Hematopoietic multipotent progenitor cell treated with erythropoietin and hydrocortisone succinate and interleukin-3 and kit ligand, for 17 days (in vitro differentiated cells): Measurements from ENCODE around the gene POLR1A.
"Not testable (repeated sequence)": the region's sequence is repeated elsewhere in the genome, so short reads cannot be mapped to it uniquely, and the experiment has no call there.

Experiments used
- DNase-seq: peaks from one replicate; pipeline ENCODE4 v3.0.0-alpha.2; 2015; ENCODE audit warnings: low spot score

Gene POLR1A

DNA sequence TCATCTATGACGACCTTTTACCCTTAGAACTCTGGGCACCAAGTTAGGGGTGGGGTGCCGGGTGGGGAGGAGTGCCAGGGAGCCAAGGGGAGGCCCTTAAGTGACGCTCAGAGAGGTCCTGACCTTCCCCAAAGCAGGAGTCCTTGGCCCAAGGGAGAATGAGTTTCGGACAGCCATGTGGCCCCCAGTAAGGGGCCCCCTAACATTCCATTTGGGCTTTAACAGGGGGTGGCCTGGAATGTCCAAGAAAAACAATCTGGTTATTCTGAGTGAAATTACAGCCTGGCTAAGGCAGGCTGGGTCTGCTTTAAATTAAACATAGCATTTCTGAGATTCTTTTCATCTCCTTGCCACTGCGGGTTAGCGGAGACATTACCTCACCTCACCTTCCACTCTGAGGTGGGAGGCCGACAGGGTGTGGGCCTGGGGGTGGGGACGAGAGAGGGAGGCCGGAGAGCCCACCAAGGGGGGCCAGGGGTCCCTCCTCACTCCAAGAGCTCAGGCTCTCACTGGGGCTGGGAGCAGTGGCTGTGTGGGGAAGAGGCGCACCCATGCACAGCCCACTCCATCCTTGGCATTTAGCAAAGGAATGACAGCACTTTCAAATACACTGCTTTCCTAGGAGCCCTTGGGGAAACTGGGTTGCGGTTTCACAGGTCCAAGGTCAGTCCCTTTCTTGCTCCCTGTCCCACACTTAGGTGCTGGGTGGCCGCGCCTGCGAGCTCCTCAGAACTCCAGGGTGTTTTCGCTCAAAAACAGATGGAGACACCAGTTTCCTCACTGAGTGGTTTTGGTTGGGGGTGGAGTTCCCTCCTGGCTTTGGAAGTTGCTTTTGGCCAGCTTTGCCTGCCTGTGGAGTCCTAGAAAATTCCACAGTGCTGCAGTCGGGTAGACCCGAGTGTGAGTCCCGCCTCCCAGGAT, 107.4 kb downstream of the POLR1A start:
- no peak for DNase-seq

DNA sequence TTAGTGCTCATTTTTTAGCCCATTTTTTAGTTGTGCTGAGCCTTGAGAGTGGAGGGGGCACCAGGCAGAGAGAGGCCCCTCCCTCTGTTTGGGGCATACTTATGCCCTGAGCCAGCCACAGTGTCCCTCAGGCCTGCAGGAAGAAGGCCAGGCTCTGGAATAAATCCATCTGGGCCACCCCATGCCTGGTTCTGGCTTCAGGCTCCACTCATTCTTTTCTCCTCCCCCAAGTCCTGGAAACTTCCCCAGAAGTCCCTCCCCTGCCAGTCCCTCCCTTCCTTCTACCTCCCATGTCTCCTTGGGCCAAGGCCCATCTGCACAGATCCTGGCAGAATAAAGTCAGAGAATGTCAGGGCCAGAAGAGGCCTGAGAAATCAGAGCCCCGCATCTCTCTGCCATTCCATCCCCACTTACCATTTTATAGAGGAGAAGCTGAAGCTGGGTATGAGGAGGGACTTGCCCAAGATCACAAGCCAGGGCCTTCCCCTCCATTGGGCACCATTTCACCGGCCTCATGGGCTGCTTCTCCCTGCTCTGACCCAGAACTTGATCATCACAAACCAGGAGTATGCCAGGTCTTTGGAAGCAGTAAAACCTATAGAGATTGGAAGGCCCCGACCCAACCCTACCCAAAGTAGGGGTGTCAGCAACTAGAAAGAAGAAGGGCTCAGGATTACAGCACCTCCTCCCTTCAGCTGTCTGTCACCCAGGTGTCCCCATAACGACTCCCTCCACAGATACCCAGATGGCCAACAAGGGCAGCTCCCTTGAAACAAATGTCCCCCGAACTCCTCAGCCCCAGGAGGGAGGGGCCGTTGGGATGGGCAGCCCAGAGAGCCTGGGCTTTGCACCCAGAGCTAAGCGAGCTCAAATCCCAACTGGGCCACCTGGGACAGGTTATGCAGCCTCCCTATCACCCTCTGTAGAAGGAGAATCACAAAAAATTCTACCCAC, 108.4 kb downstream of the POLR1A start:
- no peak for DNase-seq

DNA sequence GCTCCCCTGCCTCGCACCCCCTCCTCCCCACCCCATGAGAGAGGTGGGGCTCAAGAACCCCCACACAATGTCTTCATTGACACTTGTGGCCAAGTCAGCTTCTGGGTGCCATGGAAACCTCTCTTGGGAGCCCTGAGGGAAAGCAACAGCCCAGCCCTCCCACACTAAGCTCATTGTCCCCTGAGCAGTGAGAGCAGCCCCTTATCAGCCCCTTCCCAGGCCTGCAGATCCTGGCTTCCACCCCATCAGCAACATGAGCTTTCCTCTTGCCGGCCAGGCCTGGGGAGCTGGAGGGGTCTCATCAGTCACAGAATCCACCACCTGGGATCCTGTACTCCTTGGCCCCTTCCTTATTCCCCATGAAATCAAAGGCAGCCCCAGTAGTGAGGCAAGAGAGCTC, 109.1 kb downstream of the POLR1A start:
- no peak for DNase-seq

DNA sequence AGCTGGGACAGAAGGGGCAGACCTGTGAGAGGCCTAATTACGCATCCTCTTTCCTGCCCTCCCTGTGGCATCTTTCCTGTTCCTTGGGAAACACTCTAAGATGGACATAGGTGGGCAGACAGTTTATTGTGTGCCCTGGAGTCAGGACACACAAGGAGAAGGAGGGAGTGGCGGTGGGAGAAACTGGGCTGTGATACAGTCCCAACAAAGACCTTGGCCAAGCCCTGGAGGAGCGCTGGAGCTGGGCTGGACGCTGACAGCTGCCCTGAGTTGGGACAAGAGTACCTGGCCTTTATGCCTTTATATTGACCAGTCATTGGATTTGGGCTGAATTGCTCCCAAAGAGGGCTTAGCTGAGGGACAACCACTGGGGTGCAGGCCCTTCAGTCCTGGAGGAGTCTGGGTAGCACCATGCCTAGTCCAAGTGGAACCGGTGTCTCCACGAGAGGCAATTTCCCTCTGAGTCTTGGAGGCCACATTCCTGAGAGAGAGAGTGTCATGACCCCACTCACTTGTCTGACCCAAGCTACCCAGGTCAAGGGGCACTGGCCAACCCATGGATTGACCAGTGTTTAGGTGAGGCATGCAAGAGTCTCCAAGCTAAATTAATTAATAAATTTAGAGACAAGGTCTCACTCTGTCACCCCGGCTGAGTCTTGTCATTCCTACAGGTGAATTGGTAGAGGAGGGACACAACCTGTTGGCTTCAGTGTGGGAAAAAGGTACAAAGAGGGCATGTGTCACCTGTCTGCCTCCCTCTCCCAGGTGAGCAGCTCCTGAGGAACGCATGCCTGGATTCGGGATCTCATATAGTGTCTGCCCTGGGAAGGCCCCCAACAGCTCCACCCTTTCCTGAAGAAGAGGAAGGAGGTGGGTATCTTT, 109.8 kb downstream of the POLR1A start:
- no peak for DNase-seq

DNA sequence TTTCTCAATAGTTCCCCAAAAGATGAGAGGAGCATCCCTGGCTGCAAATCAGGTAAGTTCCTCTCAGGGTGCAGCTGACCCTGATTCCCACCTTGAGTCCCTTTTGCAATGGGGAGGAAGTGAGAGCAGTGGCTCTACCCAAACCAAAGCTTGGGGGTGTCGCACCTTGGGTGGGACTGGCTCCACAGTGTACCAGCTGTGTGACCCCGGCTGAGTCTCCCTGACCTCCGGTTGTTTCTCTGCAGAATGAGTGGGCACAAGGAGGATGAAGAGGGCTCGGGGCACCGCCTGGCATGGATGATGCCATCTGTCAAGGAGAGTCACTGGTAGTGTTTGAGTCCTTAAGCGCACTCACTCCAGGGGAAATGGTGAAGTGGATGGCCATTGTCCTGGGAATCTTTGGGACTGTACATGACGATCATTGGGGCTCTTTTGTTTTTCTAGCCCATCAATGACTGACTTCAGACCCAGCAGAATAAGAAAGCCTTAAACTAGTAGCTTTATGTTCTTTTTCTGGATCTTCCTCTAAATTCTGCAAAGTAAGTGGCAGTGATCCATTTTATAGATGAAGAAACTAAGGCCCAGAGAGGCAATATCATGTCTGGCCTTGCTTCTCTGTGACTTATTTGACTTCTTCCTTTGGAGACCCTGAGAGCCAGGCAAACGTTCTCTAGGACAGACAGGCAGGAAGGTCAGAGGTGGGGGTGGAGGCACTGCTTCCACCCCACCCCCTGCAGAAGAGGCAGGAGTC, 110.6 kb downstream of the POLR1A start:
- DNase-seq = no peak

DNA sequence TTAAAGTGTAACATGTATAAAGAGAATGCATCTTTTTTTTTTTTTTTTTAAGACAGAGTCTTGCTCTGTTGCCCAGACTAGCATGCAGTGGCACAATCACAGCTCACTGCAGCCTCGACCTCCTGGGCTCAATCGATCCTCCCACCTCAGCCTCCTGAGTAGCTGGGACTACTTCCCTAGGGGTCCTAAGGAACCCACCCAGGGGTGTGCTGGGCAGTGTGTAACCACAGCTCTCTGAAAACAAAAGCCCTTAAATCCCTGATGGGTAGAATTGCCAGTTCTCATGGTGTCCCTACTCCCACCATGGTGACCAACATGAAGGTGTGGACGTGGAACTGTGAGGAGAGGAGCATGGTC, 111.3 kb downstream of the POLR1A start:
- no peak for DNase-seq

DNA sequence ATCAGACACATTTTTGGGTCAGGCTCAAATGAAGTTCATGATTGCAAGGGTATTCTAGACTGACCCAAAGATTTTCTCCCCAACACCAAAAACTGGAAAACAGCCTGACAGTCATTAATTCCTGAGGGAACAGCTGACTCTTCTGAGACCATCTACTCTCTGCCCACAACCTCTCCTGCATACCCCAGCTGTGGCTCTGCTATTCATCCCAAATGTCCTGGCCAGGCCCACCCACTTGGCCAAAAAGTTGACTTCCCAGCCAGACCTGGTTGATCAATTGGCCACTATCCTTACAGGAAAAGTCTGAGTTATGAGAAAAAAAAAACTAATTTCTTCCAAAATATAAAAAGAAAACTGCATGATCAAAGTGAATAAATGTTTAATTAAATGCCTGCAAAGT, 113.1 kb downstream of the POLR1A start:
- no peak for DNase-seq

DNA sequence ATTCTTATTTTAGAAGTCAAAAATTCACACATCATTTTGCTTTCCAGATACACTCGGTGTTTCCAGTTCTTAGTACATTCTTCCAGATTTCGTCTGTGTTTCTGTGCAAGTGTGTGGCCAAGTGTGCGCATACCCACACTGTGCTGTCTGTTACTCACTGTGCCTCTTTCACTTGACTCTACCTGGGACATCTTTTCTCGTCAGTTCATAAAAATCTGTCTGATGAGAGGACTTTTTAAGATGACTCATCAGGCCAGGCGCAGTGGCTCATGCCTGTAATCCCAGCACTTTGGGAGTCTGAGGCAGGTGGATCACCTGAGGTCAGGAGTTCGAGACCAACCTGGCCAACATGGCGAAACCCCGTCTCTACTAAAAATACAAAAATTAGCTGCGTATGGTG, 113.6 kb downstream of the POLR1A start:
- DNase-seq = not testable (repeated sequence)

DNA sequence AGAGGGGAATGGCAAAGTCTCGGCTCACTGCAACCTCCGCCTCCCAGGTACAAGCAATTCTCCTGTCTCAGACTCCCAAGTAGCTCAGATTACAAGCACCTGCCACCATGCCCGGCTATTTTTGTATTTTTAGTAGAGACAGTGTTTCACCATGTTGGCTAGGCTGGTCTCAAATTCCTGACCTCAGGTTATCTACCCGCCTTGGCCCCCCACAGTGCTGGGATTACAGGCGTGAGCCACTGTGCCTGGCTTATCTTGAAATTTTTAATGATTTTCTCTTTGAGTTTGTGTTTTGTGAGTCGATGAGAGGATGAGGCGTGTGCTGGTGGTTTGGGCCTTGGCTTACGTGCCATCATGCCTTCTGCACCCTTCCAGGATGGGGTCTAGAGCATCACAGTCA, 115.6 kb downstream of the POLR1A start:
- DNase-seq = no peak

DNA sequence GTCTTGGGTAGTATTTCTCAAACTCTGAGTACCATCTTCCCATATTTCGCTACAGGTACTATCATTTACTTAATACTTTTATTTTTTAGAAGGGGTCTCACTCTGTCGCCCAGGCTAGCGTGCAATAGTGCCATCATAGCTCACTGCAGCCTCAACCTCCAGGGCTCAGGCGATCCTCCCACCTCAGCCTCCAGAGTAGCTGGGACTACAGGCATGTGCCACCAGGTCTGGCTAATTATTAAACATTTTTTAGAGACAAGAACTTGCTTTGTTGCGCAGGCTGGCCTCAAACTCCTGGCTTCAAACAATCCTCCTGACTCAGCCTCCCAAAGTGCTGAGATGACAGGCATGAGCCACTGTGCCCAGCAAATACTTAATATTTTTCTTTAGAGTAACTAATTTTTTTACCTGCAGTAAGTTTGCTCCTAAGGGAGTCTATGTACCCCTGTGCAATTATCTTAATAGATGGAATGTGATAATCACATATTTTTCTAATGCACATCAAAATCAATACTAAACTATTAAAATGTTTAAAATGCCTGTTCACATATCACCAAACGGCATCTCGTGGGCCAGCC, 116.3 kb downstream of the POLR1A start:
- no peak for DNase-seq

DNA sequence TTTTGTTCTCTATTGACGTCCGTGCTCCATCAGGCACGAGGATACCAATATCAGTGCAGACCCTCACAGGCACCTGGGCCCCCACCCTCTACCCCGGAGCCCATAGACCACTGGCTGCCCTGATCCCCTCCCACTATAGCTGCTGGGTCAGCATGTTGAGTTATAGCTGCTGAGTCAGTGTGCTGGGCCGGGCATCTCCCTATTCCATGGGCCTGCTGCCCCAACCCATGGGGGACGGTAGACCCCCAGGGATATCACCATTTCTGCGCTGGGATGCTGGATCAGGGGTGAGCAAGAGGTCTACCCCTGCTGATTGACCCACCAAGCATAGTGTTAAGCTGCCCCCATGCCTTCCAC, 116.8 kb downstream of the POLR1A start:
- no peak for DNase-seq

DNA sequence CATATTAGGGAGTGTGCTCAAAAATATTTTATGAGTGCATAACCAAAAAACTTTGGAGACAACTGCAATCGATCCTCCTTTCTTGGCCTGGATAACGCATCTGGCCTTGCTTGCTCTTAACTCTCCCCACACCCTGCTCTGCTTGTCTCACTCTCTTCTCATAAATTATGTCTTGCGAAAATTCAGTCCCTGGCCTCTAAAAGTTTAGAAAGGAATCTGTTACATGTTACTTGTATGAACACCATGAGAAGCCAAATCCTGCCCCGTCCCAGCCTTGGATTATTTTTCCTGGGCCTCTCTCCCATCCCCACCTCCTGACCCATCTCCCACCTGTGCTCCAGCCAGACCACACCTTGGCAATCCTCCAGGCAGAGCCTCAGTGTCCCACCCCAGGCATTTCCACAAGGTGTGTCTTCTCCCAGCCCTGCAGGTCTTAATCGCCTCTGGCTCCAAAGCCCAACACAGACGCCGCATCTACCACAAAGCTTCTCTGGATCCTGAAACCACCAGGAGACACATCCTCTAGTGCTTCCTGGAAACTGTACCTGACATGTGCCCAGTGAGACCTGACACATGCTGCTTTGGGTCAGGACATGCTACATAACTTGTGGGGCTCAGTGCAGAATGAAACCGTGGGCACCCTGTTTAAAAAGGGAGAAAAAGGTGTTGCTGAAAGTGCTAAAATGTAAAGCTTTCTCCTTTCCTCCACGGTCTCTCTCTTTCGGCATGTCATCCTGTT, 117.3 kb downstream of the POLR1A start:
- no peak for DNase-seq

DNA sequence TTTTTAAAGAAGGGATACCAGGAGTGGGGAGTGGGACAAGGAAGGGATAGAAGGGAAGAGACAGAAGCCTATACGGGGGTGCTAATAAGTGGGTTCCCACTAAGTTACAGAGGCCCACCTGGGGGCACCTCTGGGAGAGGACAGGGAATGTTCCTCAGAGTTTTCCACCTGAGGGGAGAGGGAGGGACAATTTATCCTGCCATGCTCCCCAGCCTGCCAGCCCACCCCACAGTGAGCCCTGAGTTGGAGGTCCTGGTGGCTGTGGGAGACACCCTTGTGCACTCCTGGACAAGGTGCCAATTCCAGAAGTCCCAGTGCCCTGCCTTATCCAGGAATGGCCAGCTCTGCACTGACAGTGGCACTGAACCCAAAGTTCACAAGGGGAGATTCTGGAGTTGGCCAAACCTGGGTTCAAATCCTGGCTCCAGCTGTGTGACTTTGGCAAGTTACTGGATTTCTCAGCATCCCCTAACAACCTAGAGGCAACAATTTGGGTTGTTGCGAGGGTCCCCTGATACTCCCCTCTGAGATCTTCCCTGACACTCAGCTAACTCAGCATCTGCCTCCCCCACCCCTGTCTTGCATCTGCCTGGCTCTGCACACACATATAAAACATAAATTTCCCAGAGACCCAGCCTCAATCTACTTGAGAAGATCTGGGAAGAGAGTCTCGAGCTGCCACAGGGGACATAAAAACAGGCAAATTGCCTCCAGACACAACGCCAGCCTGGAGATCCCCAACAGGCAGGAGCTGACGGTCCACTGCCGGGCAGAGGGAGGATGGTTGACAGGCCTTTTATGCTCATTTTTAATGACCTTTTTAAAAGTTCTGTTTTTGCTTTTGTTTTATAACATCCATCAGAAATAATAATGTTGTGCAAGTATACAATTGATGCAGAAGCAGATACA, 118.2 kb downstream of the POLR1A start:
- no peak for DNase-seq

DNA sequence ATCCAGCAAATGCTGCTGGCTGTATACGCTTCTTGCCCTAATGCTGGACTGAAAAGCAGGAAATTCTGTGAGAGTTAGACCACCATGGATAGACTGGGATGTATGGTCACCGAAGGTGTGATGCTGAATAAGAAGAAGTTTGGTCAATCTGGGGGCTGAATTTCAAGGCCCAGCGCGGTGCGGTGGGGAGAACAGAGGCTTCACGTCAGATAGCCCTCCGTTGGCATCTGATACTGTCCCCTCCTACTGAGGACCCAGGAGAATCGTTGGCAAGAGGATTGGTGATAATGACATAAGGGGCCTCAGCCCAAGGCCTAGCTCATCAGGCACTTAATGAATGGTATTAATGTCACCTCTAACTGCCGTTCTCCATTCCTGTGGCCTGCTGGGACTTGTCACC, 119.6 kb downstream of the POLR1A start:
- DNase-seq = no peak

DNA sequence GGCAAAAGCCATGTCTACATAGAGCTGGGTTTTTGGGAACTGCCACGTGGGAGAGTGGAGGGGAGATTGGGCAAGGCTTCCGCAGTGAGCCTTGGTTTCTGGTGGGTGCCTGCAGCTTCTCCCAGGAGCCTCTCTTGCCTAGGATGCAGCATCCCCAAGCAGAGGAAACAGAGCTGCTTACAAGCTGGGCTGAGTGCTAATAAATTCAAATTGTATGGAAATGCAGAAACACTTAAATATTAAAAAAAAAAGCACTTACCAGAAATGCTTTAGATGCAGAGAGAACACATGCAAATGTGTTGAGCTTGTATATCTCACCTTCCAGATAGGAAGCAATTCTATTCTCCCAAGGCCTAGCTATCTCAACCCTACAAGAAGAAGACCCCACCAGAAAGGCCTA, 120.9 kb downstream of the POLR1A start:
- DNase-seq = no peak

DNA sequence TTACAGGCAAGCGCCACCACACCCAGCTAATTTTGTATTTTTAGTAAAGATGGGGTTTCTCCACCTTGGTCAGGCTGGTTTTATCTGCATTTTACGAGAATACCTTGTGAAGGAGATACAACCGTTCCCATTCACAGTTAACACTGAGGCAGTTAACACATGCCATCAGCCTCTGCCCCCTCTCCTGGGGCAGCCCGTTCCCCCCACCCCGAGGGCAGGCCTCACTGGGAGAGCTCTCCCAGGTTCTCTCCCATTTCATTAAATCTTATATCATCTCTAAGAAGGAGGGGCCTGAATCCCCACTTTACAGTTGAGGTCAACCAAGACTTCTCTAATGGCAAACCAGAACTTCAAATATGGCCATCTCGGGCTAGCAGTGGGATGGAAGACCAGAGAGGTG, 121.9 kb downstream of the POLR1A start:
- no peak for DNase-seq

DNA sequence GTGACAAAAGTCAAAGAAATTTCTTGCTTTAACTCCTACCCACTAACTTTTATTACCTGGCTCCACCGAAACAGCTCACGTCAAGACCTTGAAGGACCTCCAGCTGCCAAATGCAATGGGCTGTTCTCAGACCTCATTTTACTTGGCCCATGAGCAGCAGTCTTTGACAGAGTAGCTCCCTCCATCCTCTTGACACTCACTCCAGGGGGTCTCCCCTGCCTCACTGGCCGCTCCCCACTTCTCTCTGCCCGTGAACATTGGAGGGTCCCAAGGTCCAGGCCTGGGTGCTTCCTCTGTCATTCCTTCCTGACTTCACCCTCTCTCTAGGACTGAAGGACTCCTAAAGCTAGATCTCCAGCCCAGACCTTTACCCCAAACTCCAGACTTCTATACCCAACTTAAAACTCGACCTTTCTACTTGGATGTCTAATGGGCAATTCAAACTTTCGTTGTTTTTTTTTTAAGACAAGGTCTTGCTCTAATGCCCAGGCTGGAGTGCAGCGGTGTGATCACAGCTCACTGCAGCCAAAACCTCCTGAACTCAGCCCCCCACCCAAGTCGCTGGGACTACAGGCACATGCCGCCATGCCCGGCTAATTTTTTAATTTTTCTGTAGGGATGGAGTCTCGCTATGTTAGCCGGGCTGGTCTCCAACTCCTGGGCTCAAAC, 124.0 kb downstream of the POLR1A start:
- DNase-seq = no peak

DNA sequence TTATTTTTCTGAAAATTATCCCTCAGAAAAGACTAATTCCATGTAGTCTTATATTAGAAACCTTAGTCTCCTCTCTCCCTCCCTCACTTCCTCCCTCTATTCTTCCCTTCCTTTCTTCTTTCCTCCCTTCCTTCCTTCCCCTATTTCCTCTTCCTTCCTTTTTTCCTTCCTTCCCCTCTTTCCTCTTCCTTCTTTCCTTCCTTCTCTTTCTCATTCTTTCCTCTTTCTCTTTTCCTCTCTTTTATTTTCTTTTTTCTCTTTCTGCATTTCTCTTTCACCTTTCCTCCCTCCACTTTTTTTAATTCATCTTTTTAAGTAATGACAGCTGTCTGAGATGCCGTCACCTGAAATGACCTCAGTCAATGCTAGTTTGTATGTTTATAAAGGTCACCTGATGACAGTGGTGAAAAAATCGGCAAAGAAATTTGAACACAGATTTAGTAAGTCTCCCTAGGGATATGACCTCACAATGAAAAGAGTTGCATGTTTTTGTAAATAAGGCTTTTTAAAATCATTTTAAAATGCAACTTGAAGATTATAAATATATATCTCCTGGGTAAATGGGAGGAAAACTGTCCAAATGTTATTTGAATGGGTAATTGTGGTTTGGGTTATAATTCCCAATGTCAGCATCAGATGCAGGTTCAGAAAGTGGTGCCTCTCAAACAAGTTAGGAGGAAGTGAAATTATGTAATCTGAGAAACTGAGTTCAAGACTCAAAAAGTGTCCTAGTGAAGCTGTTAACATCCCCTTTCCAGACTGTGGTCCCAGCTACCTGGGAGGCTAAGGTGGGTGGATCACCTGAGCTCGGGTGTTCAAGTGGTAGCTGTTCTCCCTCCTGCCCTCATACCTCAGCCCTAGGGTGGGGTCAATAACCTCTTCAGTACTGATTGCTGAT, 126.6 kb downstream of the POLR1A start:
- DNase-seq = no peak
